PFSK-1 (cell line): ENCODE measurements around the gene THAP6.

Experiments
- FOXP2 ChIP-seq: optimal IDR thresholded peaks from 2 replicates; pipeline ENCODE3; 2011; ENCODE audit warnings: borderline replicate concordance, control low read depth, inconsistent platforms; ENCODE audit not compliant: insufficient read depth; ENCODE audit errors: extremely low read length, extremely low read depth
- POLR2AphosphoS5 ChIP-seq: IDR thresholded peaks from 2 replicates; pipeline ENCODE4 v1.6.1; 2012; ENCODE audit warnings: low read depth, mild to moderate bottlenecking, control low read depth, low read length, moderate library complexity
- REST ChIP-seq, 2 experiments: IDR thresholded peaks; 2 replicates each; pipeline versions ENCODE4 v1.6.1 to v1.8.0; 2011 to 2012; ENCODE audit warnings: low read depth in 2 of 2, low read length in 2 of 2, control low read depth in 1 of 2, inconsistent platforms in 1 of 2, mild to moderate bottlenecking in 1 of 2, moderate library complexity in 1 of 2; ENCODE audit not compliant: insufficient read depth in 1 of 2
- SIN3A ChIP-seq: IDR thresholded peaks from 2 replicates; pipeline ENCODE4 v1.6.1; 2012; ENCODE audit warnings: mild to moderate bottlenecking, low read length, moderate library complexity, borderline replicate concordance; ENCODE audit not compliant: insufficient read depth
- TAF1 ChIP-seq: IDR thresholded peaks from 2 replicates; pipeline ENCODE4 v1.6.1; 2012; ENCODE audit warnings: low read length, control low read depth, borderline replicate concordance; ENCODE audit not compliant: insufficient read depth

The THAP6 gene

GRCh38 chr4:75512386-75513211, 1.7 kb upstream of the THAP6 start:
- TF ChIP-seq SIN3A (no peak), REST (IDR thresholded peaks at IDR 0.05; ENCODE audit: insufficient read depth in 1 of 2, low read depth in 2 of 2, low read length in 2 of 2) (no peak), POLR2AphosphoS5 (no peak), FOXP2 (no peak), TAF1 (no peak)

DNA sequence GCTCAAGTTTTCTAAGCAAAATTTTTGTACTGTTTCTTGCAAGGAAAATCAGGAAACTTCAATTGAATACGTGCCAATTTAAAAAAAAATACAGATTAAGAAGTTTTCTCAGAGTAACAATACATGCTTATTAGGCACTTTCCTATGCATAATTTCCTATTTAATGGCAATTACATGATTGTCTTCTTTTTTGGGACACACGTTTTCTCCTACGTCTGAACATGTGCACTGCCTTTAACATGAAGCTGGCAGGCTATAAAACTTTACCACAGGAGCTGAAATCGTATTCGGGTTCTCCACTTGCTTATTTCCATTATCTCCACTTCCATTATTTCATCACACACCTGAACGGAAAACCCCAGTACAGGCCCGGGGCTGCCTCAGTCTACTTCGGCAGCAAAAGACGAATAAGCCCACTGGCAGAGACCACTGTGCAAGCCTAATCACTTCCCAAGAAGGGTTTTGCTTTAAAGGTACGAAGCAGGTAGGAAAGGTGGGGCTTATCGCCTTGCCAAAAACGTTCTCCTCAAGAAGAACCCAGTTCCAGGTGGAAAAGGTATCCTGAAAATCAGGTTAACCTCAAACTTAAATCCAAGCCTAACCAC, 645 bp upstream of the THAP6 start:
- TF ChIP-seq FOXP2 (no peak), POLR2AphosphoS5 (no peak), TAF1 (no peak), REST (IDR thresholded peaks at IDR 0.05; ENCODE audit: insufficient read depth in 1 of 2, low read depth in 2 of 2, low read length in 2 of 2) (no peak), SIN3A (no peak)

- TF ChIP-seq FOXP2 (no peak), POLR2AphosphoS5 (no peak), REST (IDR thresholded peaks at IDR 0.05; ENCODE audit: insufficient read depth in 1 of 2, low read depth in 2 of 2, low read length in 2 of 2) (no peak), TAF1 (no peak), SIN3A (no peak)
These were observed 808 bp downstream of the THAP6 start for GRCh38 chr4:75514949-75515612.

DNA sequence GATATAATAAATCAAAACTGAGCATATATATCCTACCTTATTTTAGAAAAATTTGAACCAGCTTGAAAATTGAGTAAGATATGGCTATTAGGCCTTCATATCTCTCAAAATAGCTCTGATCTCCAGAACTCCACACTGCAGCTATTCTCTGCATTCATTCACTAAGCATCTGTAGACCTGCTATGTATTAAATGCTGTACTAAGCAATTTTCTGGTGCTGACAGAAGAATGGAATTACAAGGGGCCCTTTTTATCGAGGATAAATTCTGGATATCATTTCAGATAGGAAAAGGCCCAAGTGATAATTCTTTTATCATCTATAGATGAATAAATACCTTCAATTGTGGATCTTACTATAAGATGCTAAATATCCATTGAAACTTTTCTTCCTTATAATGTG, 1.9 kb downstream of the THAP6 start:
- TF ChIP-seq TAF1 (no peak), POLR2AphosphoS5 (no peak), FOXP2 (no peak), REST (IDR thresholded peaks at IDR 0.05; ENCODE audit: insufficient read depth in 1 of 2, low read depth in 2 of 2, low read length in 2 of 2) (no peak), SIN3A (no peak)
